Measurements from ENCODE around the gene ACOT11.

DNA sequence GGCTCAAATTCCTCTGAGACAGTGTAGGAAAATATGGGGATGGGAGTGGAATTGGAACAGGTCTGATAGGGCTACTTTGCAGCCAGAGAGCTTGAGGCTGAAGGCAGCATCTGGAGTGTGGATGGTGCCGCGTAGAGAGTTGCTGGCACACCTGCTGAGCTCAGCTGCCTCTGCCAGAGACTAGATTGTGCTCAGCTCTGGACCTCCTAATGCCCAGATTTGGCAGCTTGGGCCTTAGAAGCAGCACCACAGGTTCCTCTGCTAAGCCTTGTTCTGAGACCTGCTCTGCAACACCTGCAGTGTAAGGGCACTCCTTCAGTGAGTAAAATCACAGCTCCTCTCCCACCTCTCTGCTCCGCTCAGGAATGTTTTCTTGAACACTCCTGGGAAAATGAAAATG is 23.3 kb downstream of the ACOT11 start:
- TF ChIP-seq EZH2 (IDR thresholded peaks at IDR 0.05; ENCODE audit: borderline replicate concordance), result no peak
- TF ChIP-seq EZH2phosphoT487 (IDR thresholded peaks at IDR 0.05; ENCODE audit: low read depth, severe bottlenecking, unreplicated experiment), result no peak
